Esophagus squamous epithelium (tissue), 5 donors: ENCODE results near the gene SMIM35. TPM values are rescaled to one million over a fixed set of nuclear protein-coding genes. Genes with fewer than 3 reads are reported as not detected.

Experiments used
- DNase-seq: peaks from one replicate; lab custom pipeline; 2025; lab: John Stamatoyannopoulos, UW
- H3K27ac ChIP-seq, 4 donors: fragments of 200-600 bp; sonication (generic); one replicate each; pipeline ENCODE4 v1.5.1; 2016 to 2019; ENCODE audit warnings: mild to moderate bottlenecking in 1 of 4
- H3K27me3 ChIP-seq, 4 donors: fragments of 200-600 bp; sonication (generic); 1 replicate in 3 of 4; 2 replicates in 1 of 4; pipeline versions ENCODE4 v1.5.1 to v1.6.0; 2017 to 2021; ENCODE audit warnings: antibody characterized with exemption in 1 of 4
- H3K36me3 ChIP-seq, 3 donors: fragments of 200-600 bp; sonication (generic); one replicate each; pipeline ENCODE4 v1.5.1; 2016 to 2019
- H3K4me1 ChIP-seq, 3 donors: fragments of 200-600 bp; sonication (generic); one replicate each; pipeline ENCODE4 v1.5.1; 2017 to 2019
- H3K4me3 ChIP-seq, 4 donors: fragments of 200-600 bp; sonication (generic); 1 replicate in 3 of 4; 2 replicates in 1 of 4; pipeline ENCODE4 v1.5.1; 2016 to 2019; ENCODE audit warnings: mild to moderate bottlenecking in 2 of 4, moderate library complexity in 1 of 4
- H3K9me3 ChIP-seq, 3 donors: fragments of 200-600 bp; sonication (generic); one replicate each; pipeline ENCODE4 v1.5.1; 2016 to 2019
- POLR2A ChIP-seq, 4 donors: fragments of 450-650 bp; IDR thresholded peaks; one replicate each; pipeline ENCODE4 v1.6.1; 2017; ENCODE audit warnings: antibody characterized with exemption in 4 of 4, mild to moderate bottlenecking in 4 of 4, moderate library complexity in 3 of 4
- whole genome bisulfite sequencing, 2 donors: methylation state at CpG; one replicate each; pipeline ENCODE4 v1.1.5; 2018; 5-methylcytosine and 5-hydroxymethylcytosine counted together
- intact Hi-C: fragments of 100-400 bp; cut with DNase I; formaldehyde crosslinking; loops from one replicate; pipeline ENCODE4 v1.15.0; 2022
- total RNA-seq, 4 donors: library from RNA; depleted of rRNA; stranded (reverse); fragments of >200 nt; gene quantifications; one replicate each; pipeline ENCODE4 v1.1.0, GENCODE V29; 2016
- TF ChIP-seq, protein P1 (sequence below), 6 experiments: fragments of 450-650 bp in 4 of 6; fragments of 200-600 bp in 2 of 6; sonication (generic) in 2 of 6; IDR thresholded peaks; one replicate each; pipeline ENCODE4 v1.5.1; 2016 to 2019; ENCODE audit warnings: antibody characterized with exemption in 6 of 6, mild to moderate bottlenecking in 4 of 6, moderate library complexity in 4 of 6
- donor health status: DM: yes; HTN: yes; CAD: no.

The SMIM35 gene
- total RNA-seq, 4 donors from 2014 or later: not detected

DNA sequence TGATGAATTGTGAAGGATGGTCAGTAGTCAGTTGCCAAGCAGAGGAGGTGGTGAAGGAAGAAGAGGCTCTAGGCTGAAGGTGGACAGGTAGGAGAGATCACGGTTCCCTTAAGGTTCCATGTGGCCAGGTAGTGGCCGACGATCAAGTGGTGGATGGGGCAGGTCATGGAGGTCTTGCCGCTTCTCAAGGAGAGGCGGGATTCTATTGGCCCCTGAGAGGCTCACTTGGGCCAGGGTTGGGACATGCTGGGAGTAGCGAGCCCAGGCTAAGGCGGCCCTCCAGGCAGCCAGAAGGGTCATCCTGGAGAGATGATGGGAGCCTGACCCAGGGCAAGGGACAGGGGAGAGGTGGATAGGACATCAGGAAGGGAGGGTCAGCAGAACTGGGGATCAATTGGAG, 30.8 kb downstream of the SMIM35 start:
- DNase-seq: no peak
- TF ChIP-seq, protein P1, sequence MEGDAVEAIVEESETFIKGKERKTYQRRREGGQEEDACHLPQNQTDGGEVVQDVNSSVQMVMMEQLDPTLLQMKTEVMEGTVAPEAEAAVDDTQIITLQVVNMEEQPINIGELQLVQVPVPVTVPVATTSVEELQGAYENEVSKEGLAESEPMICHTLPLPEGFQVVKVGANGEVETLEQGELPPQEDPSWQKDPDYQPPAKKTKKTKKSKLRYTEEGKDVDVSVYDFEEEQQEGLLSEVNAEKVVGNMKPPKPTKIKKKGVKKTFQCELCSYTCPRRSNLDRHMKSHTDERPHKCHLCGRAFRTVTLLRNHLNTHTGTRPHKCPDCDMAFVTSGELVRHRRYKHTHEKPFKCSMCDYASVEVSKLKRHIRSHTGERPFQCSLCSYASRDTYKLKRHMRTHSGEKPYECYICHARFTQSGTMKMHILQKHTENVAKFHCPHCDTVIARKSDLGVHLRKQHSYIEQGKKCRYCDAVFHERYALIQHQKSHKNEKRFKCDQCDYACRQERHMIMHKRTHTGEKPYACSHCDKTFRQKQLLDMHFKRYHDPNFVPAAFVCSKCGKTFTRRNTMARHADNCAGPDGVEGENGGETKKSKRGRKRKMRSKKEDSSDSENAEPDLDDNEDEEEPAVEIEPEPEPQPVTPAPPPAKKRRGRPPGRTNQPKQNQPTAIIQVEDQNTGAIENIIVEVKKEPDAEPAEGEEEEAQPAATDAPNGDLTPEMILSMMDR (IDR thresholded peaks at IDR 0.05): no peak
- no peak for TF ChIP-seq POLR2A (IDR thresholded peaks at IDR 0.05)
- no peaks in the 10 kb centered on the region for H3K36me3 ChIP-seq
- H3K27me3 ChIP-seq: peaks cover 0 to 16% (median 0%) of the 10 kb centered on the region in 4 donors
- H3K9me3 ChIP-seq: no peaks in the 10 kb centered on the region
- no peak overlapping the region for H3K4me3 ChIP-seq
- intact Hi-C loops: no loop called here
- peaks cover 0 to 30% (median 0%) of the 10 kb centered on the region in 3 donors for H3K4me1 ChIP-seq
- H3K27ac ChIP-seq: no peak overlapping the region
- 90 to 95% methylated on average over 7 of the region's 7 CpGs for WGBS, 2 donors

DNA sequence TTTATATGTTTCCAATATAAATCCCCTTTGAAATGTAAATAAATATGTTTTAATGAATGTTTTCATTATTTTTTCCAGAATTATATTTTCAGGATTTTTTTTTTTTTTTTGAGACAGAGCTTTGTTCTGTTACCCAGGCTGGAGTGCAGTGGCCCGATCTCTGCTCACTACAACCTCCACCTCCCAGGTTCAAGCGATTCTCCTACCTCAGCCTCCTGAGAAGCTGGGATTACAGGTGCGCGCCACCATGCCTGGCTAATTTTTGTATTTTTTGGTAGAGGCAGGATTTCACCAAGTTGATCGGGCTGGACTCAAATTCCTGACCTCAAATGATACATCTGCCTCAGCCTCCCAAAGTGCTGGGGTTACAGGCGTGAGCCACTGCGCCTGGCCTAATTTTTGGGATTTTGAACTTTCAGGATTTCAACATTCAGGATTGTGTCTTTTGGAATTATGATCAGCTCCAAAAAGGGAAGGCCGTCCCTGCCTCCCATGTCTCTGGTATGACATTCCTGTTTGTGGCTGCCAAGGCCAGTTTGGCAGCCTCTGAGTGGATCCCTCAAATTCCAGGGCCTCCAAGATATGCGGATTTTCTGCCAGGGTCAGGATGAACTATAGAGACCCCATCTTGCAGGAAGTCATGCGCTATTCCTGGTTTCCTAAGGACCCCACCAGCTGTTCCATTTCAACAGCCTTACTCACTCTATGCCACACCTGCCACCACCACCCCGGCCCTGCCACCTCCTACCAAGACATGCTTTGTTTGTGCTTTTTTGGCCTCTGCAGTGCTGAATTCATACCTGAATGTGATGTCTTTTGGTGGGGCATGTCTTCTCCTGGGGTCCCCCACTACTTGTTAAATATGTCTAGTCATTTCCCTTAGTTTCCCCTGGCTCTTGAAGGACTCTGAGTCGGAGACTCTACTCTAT, 31.8 kb downstream of the SMIM35 start:
- WGBS, 2 donors: 87 to 96% methylated on average over 10 to 11 of the region's 12 CpGs
- DNase-seq: no peak
- TF ChIP-seq, protein P1 (IDR thresholded peaks at IDR 0.05): no peak
- intact Hi-C loops: loop anchor here (5.0 kb wide), 2 partner anchors 108 to 213 kb away; no protein-coding TSS in a partner anchor
- no peaks in the 10 kb centered on the region for H3K9me3 ChIP-seq
- H3K4me3 ChIP-seq: no peak overlapping the region
- H3K27ac ChIP-seq: no peak overlapping the region
- peaks cover 0 to 25% (median 0%) of the 10 kb centered on the region in 4 donors for H3K27me3 ChIP-seq
- no peaks in the 10 kb centered on the region for H3K36me3 ChIP-seq
- H3K4me1 ChIP-seq: peaks cover 0 to 21% (median 0%) of the 10 kb centered on the region in 3 donors

DNA sequence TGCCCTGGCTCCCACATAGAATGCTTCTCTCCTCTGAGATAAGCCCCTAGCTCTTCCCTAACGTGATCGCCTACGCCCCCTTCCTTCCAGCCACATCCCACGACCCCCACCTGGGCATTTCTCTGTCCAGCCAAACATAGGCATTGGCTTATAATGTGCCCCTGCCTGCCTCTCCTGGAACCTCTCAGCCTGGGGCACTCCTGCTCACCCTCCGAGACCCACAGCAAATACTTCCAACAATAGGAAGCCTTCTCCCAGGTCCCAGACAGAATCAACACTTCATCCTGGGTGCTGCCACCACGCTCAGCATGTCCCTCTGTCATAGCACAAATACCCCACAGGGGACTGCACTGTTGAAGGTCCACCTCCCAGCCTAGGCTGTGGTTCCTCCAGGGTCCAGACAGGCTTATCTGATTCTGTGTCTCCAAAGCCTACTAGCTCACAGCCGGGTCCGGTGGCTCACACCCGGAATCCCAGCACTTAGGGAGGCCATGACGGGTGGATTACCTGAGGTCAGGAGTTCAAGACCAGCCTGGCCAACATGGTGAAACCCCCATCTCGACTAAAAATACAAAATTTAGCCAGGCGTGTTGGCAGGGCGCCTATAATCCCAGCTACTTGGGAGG, 34.1 kb downstream of the SMIM35 start:
- intact Hi-C loops: loop anchor here (5.0 kb wide), 2 partner anchors 105 to 210 kb away; no protein-coding TSS in a partner anchor
- no peak for DNase-seq
- H3K9me3 ChIP-seq: no peaks in the 10 kb centered on the region
- no peak overlapping the region for H3K27ac ChIP-seq
- TF ChIP-seq, protein P1 (IDR thresholded peaks at IDR 0.05): no peak
- TF ChIP-seq POLR2A (IDR thresholded peaks at IDR 0.05): no peak
- 79 to 85% methylated on average over 9 of the region's 13 CpGs for WGBS, 2 donors
- H3K4me3 ChIP-seq: no peak overlapping the region
- no peaks in the 10 kb centered on the region for H3K36me3 ChIP-seq
- peaks cover 0 to 28% (median 0%) of the 10 kb centered on the region in 4 donors for H3K27me3 ChIP-seq
- H3K4me1 ChIP-seq: peaks cover 0 to 20% (median 0%) of the 10 kb centered on the region in 3 donors

DNA sequence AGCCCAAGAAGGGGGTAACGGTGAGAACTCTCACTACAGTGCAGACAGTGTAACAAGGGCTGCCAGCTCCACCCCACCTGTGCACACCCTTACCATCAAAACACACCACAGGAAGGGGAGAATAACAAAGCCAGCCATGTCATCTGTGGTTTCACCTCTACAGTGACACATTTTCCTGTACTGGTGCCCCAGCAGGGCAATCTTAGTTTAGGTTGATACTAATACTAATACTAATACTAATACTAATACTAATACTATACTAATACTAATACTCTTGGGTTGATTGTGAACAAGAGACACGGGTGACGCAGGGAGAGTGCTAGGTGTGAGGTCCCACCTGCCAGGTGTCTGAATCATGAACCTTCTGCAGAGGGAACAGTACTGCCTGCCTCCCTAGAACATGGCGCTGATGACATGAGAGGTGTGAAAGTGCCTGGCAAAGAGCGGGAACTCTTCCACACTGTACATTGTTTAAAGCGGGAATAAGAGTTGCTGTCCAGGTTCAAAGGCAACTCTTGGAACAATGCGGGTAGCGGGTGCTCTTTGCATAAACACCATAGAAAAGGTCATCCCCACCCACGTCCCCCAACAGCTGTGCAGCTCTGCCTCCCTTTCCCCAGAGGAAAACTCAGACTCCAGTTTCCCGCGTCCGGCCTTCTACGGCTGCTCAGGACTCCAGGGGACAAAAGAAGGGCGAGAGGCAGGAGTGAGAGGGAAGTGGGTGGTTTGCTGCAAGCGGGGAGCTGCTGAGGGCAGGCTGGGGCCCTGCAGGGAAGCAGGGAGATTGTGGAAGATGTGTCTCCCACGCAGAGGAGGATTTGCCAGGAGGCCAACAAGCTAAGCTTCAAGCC, 34.9 kb downstream of the SMIM35 start:
- H3K36me3 ChIP-seq: no peaks in the 10 kb centered on the region
- 80 to 83% methylated on average over 12 to 15 of the region's 16 CpGs for WGBS, 2 donors
- intact Hi-C loops: loop anchor here (5.0 kb wide), 2 partner anchors 105 to 210 kb away; no protein-coding TSS in a partner anchor
- H3K4me3 ChIP-seq: no peak overlapping the region
- H3K27ac ChIP-seq: peak overlapping the region in 1 of 4 donors; percentile 17
- no peak for DNase-seq
- no peaks in the 10 kb centered on the region for H3K9me3 ChIP-seq
- peaks cover 0 to 31% (median 0%) of the 10 kb centered on the region in 4 donors for H3K27me3 ChIP-seq
- TF ChIP-seq, protein P1 (IDR thresholded peaks at IDR 0.05): no peak
- TF ChIP-seq POLR2A (IDR thresholded peaks at IDR 0.05): no peak
- peaks cover 0 to 20% (median 0%) of the 10 kb centered on the region in 3 donors for H3K4me1 ChIP-seq
